HUES6 (cell line): ENCODE measurements around the gene WNK2.

Source experiments
- H3K27ac ChIP-seq: 2 replicates; pipeline ENCODE4 v1.7.0; 2013; ENCODE audit warnings: low read depth, mild to moderate bottlenecking, low read length, inconsistent platforms
- H3K27me3 ChIP-seq: 2 replicates; pipeline ENCODE4 v1.6.1; 2013; ENCODE audit warnings: low read length; ENCODE audit not compliant: control insufficient read depth, insufficient read depth
- H3K36me3 ChIP-seq: 2 replicates; pipeline ENCODE4 v1.6.1; 2013; ENCODE audit warnings: low read length; ENCODE audit not compliant: control insufficient read depth, insufficient read depth
- H3K4me1 ChIP-seq: 2 replicates; pipeline ENCODE4 v1.6.1; 2013; ENCODE audit warnings: low read length; ENCODE audit not compliant: control insufficient read depth, insufficient read depth
- H3K4me3 ChIP-seq: 2 replicates; pipeline ENCODE4 v1.5.1; 2013; ENCODE audit warnings: low read depth, low read length
- H3K9ac ChIP-seq: one replicate; pipeline ENCODE4 v1.6.1; 2013; ENCODE audit warnings: mild to moderate bottlenecking, low read length
- H3K9me3 ChIP-seq: 2 replicates; pipeline ENCODE4 v1.6.1; 2013; ENCODE audit warnings: low read depth, low read length; ENCODE audit not compliant: control insufficient read depth, insufficient read depth

Gene WNK2

GRCh38 chr9:93252781-93253530, 69.0 kb downstream of the WNK2 start:
- Histone ChIP-seq H3K36me3 (peaks cover 30% of the 10 kb centered on the region), H3K9ac (no peak overlapping the region), H3K27me3 (no peaks in the 10 kb centered on the region), H3K4me1 (peaks cover 6% of the 10 kb centered on the region), H3K9me3 (no peaks in the 10 kb centered on the region), H3K27ac (no peak overlapping the region), H3K4me3 (no peak overlapping the region)

- Histone ChIP-seq H3K4me1 (no peaks in the 10 kb centered on the region; the same call in 1 of the 2 replicates), H3K27ac (no peak overlapping the region), H3K9me3 (no peaks in the 10 kb centered on the region), H3K36me3 (peaks cover 26% of the 10 kb centered on the region), H3K9ac (no peak overlapping the region), H3K4me3 (no peak overlapping the region), H3K27me3 (no peaks in the 10 kb centered on the region)
Observed at GRCh38 chr9:93253633-93254032, 69.7 kb downstream of the WNK2 start.

- H3K9me3 ChIP-seq: no peaks in the 10 kb centered on the region
- H3K27me3 ChIP-seq: no peaks in the 10 kb centered on the region
- peaks cover 26% of the 10 kb centered on the region for H3K36me3 ChIP-seq
- no peak overlapping the region for H3K9ac ChIP-seq
- H3K27ac ChIP-seq: no peak overlapping the region
- H3K4me3 ChIP-seq: no peak overlapping the region
- no peaks in the 10 kb centered on the region for H3K4me1 ChIP-seq
Observed at GRCh38 chr9:93254061-93254481, 70.1 kb downstream of the WNK2 start.

GRCh38 chr9:93254806-93255493, 71.0 kb downstream of the WNK2 start:
- Histone ChIP-seq H3K9me3 (no peaks in the 10 kb centered on the region), H3K36me3 (peaks cover 26% of the 10 kb centered on the region), H3K4me3 (no peak overlapping the region), H3K27me3 (no peaks in the 10 kb centered on the region), H3K4me1 (no peaks in the 10 kb centered on the region), H3K9ac (no peak overlapping the region), H3K27ac (no peak overlapping the region)

- no peak overlapping the region for H3K9ac ChIP-seq
- H3K27me3 ChIP-seq: no peaks in the 10 kb centered on the region
- H3K4me1 ChIP-seq: no peaks in the 10 kb centered on the region
- H3K36me3 ChIP-seq: peaks cover 23% of the 10 kb centered on the region; the same call in 1 of the 2 replicates
- H3K4me3 ChIP-seq: no peak overlapping the region
- H3K27ac ChIP-seq: no peak overlapping the region
- H3K9me3 ChIP-seq: no peaks in the 10 kb centered on the region
Observed at GRCh38 chr9:93255494-93255867, 71.5 kb downstream of the WNK2 start.

- Histone ChIP-seq H3K27ac (no peak overlapping the region), H3K4me3 (no peak overlapping the region), H3K9me3 (no peaks in the 10 kb centered on the region), H3K4me1 (no peaks in the 10 kb centered on the region), H3K36me3 (peaks cover 23% of the 10 kb centered on the region; the same call in 1 of the 2 replicates), H3K9ac (no peak overlapping the region), H3K27me3 (no peaks in the 10 kb centered on the region)
Observed at GRCh38 chr9:93255994-93256877, 72.3 kb downstream of the WNK2 start.

- Histone ChIP-seq H3K27me3 (no peaks in the 10 kb centered on the region), H3K4me3 (no peak overlapping the region), H3K9ac (no peak overlapping the region), H3K9me3 (no peaks in the 10 kb centered on the region), H3K36me3 (peaks cover 23% of the 10 kb centered on the region; the same call in 1 of the 2 replicates), H3K27ac (no peak overlapping the region), H3K4me1 (no peaks in the 10 kb centered on the region)
Observed at GRCh38 chr9:93256878-93257807, 73.2 kb downstream of the WNK2 start.

- no peaks in the 10 kb centered on the region for H3K9me3 ChIP-seq
- H3K36me3 ChIP-seq: peaks cover 20% of the 10 kb centered on the region; the same call in 1 of the 2 replicates
- no peak overlapping the region for H3K9ac ChIP-seq
- no peaks in the 10 kb centered on the region for H3K4me1 ChIP-seq
- no peak overlapping the region for H3K27ac ChIP-seq
- H3K4me3 ChIP-seq: no peak overlapping the region
- no peaks in the 10 kb centered on the region for H3K27me3 ChIP-seq
Observed at GRCh38 chr9:93257808-93258331, 73.9 kb downstream of the WNK2 start.

- Histone ChIP-seq H3K36me3 (peaks cover 17% of the 10 kb centered on the region; the same call in 1 of the 2 replicates), H3K27ac (no peak overlapping the region), H3K4me1 (no peaks in the 10 kb centered on the region), H3K9ac (no peak overlapping the region), H3K9me3 (no peaks in the 10 kb centered on the region), H3K4me3 (no peak overlapping the region), H3K27me3 (no peaks in the 10 kb centered on the region)
Observed at GRCh38 chr9:93258419-93258817, 74.5 kb downstream of the WNK2 start.
